Endothelial cell of umbilical vein (primary cell): ENCODE measurements around the gene CA5A. TPM values are rescaled to one million over a fixed set of nuclear protein-coding genes. Genes with fewer than 3 reads are reported as not detected.

Experiments used
- BruUV-seq: library from RNA; stranded (reverse); fragments of 400-500 nt; replicated peaks from 2 replicates; lab custom pipeline; 2021; lab: Mats Ljungman, UMichigan
- CTCF ChIA-PET: fragments of 300-600, 350-600 bp; sonication (Branson Sonifier 250); formaldehyde crosslinking; loops from one replicate; lab custom pipeline; 2021; ENCODE audit warnings: antibody characterized with exemption, inconsistent platforms; lab: Charles Lee
- POLR2A ChIA-PET: fragments of 300-600, 350-600 bp; sonication (Branson Sonifier 250); formaldehyde crosslinking; loops from one replicate; lab custom pipeline; 2021; ENCODE audit warnings: antibody characterized with exemption, inconsistent platforms; lab: Charles Lee
- DNase-seq: peaks from one replicate; pipeline ENCODE4 v3.0.0-alpha.2; 2011; ENCODE audit warnings: low read depth, low spot score
- FAIRE-seq: peaks from 2 replicates; lab custom pipeline; 2011; peaks lifted over from hg19 to GRCh38; lab: Jason Lieb, UNC
- H2AFZ ChIP-seq: 2 replicates; pipeline ENCODE4 v1.6.0; 2012; ENCODE audit warnings: low read depth, low read length, control low read depth, inconsistent platforms
- H3K27ac ChIP-seq: 2 replicates; pipeline ENCODE4 v1.5.1; 2011; ENCODE audit warnings: low read depth, mild to moderate bottlenecking, control low read depth, low read length, moderate library complexity; ENCODE audit not compliant: insufficient read depth
- H3K27me3 ChIP-seq, 2 experiments: 2 replicates each; pipeline versions ENCODE4 v1.6.0 to v1.6.1; 2011; ENCODE audit warnings: low read length in 2 of 2, mixed read lengths in 1 of 2; ENCODE audit not compliant: control insufficient read depth in 2 of 2, insufficient read depth in 2 of 2
- H3K36me3 ChIP-seq, 2 experiments: 2 replicates in 1 of 2; 3 replicates in 1 of 2; pipeline ENCODE4 v1.5.1; 2011; ENCODE audit warnings: low read length in 2 of 2, mild to moderate bottlenecking in 1 of 2, moderate library complexity in 1 of 2; ENCODE audit not compliant: control insufficient read depth in 2 of 2, insufficient read depth in 2 of 2; ENCODE audit errors: extremely low read depth in 1 of 2
- H3K4me1 ChIP-seq: 3 replicates; pipeline ENCODE4 v1.5.1; 2011; ENCODE audit warnings: mild to moderate bottlenecking, low read length; ENCODE audit not compliant: control insufficient read depth, insufficient read depth; ENCODE audit errors: extremely low read depth
- H3K4me2 ChIP-seq: 2 replicates; pipeline ENCODE4 v1.6.1; 2011; ENCODE audit warnings: low read length, control low read depth, mixed read lengths; ENCODE audit not compliant: insufficient read depth
- H3K4me3 ChIP-seq, 3 experiments: fragments of 200-600 bp in 1 of 3; sonication (generic), shearing (Covaris generic) in 1 of 3; replicated peaks in 1 of 3; 2 replicates each; pipeline ENCODE4 v1.5.1; 2011 to 2016; ENCODE audit warnings: control low read depth in 3 of 3, low read length in 3 of 3, mild to moderate bottlenecking in 2 of 3, inconsistent platforms in 1 of 3, low read depth in 1 of 3, moderate library complexity in 1 of 3; ENCODE audit not compliant: insufficient read depth in 1 of 3
- H3K79me2 ChIP-seq: 2 replicates; pipeline ENCODE4 v1.6.0; 2012; ENCODE audit warnings: low read length, inconsistent platforms; ENCODE audit not compliant: control insufficient read depth, insufficient read depth
- H3K9ac ChIP-seq: replicated peaks from 2 replicates; pipeline ENCODE3; 2011; ENCODE audit warnings: low read length, control low read depth; ENCODE audit not compliant: insufficient read depth; ENCODE audit errors: extremely low read depth
- H3K9me1 ChIP-seq: replicated peaks from 3 replicates; pipeline ENCODE4 v1.6.0; 2011; ENCODE audit warnings: mild to moderate bottlenecking, low read length; ENCODE audit not compliant: control insufficient read depth, insufficient read depth; ENCODE audit errors: extremely low read depth
- H3K9me3 ChIP-seq: replicated peaks from 2 replicates; pipeline ENCODE4 v1.5.1; 2012; ENCODE audit warnings: low read length, inconsistent platforms; ENCODE audit not compliant: control insufficient read depth, insufficient read depth
- H4K20me1 ChIP-seq: replicated peaks from 2 replicates; pipeline ENCODE3; 2011; ENCODE audit warnings: mild to moderate bottlenecking, low read length; ENCODE audit not compliant: control insufficient read depth, insufficient read depth; ENCODE audit errors: extremely low read depth
- EZH2 ChIP-seq: IDR thresholded peaks from 2 replicates; pipeline ENCODE4 v1.6.1; 2012; ENCODE audit warnings: borderline replicate concordance, low read depth, mild to moderate bottlenecking, moderate library complexity, low read length, inconsistent platforms; ENCODE audit not compliant: severe bottlenecking
- FOS ChIP-seq: IDR thresholded peaks from 2 replicates; pipeline ENCODE4 v1.6.1; 2011; ENCODE audit warnings: mild to moderate bottlenecking, low read length, moderate library complexity, borderline replicate concordance; ENCODE audit not compliant: insufficient read depth
- GATA2 ChIP-seq: IDR thresholded peaks from 2 replicates; pipeline ENCODE4 v1.7.0; 2011; ENCODE audit warnings: low read depth, mild to moderate bottlenecking, moderate library complexity, mixed read lengths, low read length; ENCODE audit not compliant: insufficient read length, insufficient read depth
- JUN ChIP-seq: IDR thresholded peaks from 2 replicates; pipeline ENCODE4 v1.6.1; 2011; ENCODE audit warnings: borderline replicate concordance, low read depth; ENCODE audit not compliant: insufficient read length, insufficient read depth
- MYC ChIP-seq: IDR thresholded peaks from one replicate; pipeline ENCODE4 v1.6.1; 2011; ENCODE audit warnings: mild to moderate bottlenecking, low read depth, low read length
- POLR2A ChIP-seq: IDR thresholded peaks from 2 replicates; pipeline ENCODE4 v1.6.1; 2012; ENCODE audit warnings: low read depth, mild to moderate bottlenecking, control low read depth, low read length
- POLR2AphosphoS5 ChIP-seq: IDR thresholded peaks from 2 replicates; pipeline ENCODE4 v1.6.1; 2012; ENCODE audit warnings: low read depth, mild to moderate bottlenecking, control low read depth, low read length, moderate library complexity; ENCODE audit not compliant: insufficient read depth
- dilution Hi-C: fragments of 300-500 bp; cut with MboI; formaldehyde crosslinking; loops from one replicate; pipeline ENCODE4 v1.15.0; 2019; ENCODE audit warnings: low sequenced_read_pairs; ENCODE audit not compliant: extremely low pct_ligation_motif_present
- intact Hi-C: fragments of 100-400 bp; cut with micrococcal nuclease; formaldehyde crosslinking; loops from one replicate; pipeline ENCODE4 v1.10.0; 2022
- polyA plus RNA-seq, 4 experiments: library from polyadenylated mRNA; depleted of rRNA in 3 of 4; stranded (reverse) in 3 of 4; unstranded in 1 of 4; fragments of >200 nt; gene quantifications; 2 replicates each; pipeline versions ENCODE4 v1.2.1 to v1.2.3, GENCODE V29; 2011 to 2012; ENCODE audit warnings: missing spikeins in 1 of 4
- total RNA-seq: library from RNA; stranded (reverse); gene quantifications from 2 replicates; pipeline ENCODE4 v1.2.3, GENCODE V29; 2021
- TF ChIP-seq, protein P1 (sequence below): IDR thresholded peaks from 2 replicates; pipeline ENCODE4 v1.6.1; 2011; ENCODE audit not compliant: insufficient read depth, insufficient read length
- TF ChIP-seq, protein P2 (sequence below), 2 donors: IDR thresholded peaks; 1 replicate in 1 of 2; 2 replicates in 1 of 2; pipeline ENCODE4 v1.5.1; 2011; ENCODE audit warnings: low read length in 2 of 2, mild to moderate bottlenecking in 2 of 2, moderate library complexity in 2 of 2, control low read depth in 1 of 2, inconsistent platforms in 1 of 2, low read depth in 1 of 2; ENCODE audit not compliant: insufficient read depth in 1 of 2; ENCODE audit errors: extremely low read depth in 1 of 2

Gene CA5A
- total and polyA plus RNA-seq, 2 donors (not counting 3 experiments of a cell fraction or from before 2014, with no cell fraction given) = not detected

DNA sequence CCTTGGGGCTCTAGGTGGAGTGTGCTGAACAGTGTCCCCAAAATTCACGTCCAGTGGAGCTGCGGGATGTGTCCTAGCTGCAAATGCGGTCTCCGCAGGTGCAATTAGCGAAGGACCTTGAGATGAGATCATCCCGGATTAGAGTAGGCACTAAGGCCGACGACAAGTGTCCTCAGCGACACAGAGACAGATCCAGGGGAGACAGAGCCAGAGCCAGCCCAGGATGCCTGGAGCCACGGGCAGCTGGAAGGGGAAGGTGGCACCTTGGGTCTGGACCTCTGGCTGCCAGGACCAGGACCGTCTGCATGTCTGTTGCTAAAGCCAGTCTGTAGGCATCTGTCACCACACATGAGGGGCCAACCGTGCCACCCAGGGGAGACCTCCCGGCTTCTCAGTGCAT, 91.5 kb downstream of the CA5A start:
- H4K20me1 ChIP-seq = no peaks in the 10 kb centered on the region
- DNase-seq (no peak), FAIRE-seq (no peak)
- H3K9me1 ChIP-seq = no peaks in the 10 kb centered on the region
- ChIA-PET CTCF (interaction anchor here (3.5 kb wide), 1 partner anchor 66 kb away, joined by 26 read pairs; no protein-coding TSS in a partner anchor), POLR2A (no interaction called here)
- no peak overlapping the region for H3K4me2 ChIP-seq
- H3K4me1 ChIP-seq = peaks cover 6% of the 10 kb centered on the region
- no peak overlapping the region for H3K4me3 ChIP-seq
- intact Hi-C loops (no loop called here), dilution Hi-C loops (no loop called here)
- H3K9ac ChIP-seq = no peak overlapping the region
- H3K9me3 ChIP-seq = no peaks in the 10 kb centered on the region
- TF ChIP-seq POLR2AphosphoS5 (no peak), EZH2 (no peak), POLR2A (no peak), GATA2 (no peak), MYC (no peak), FOS (no peak), JUN (no peak)
- TF ChIP-seq, protein P1, sequence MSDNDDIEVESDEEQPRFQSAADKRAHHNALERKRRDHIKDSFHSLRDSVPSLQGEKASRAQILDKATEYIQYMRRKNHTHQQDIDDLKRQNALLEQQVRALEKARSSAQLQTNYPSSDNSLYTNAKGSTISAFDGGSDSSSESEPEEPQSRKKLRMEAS = no peak
- TF ChIP-seq, protein P2, sequence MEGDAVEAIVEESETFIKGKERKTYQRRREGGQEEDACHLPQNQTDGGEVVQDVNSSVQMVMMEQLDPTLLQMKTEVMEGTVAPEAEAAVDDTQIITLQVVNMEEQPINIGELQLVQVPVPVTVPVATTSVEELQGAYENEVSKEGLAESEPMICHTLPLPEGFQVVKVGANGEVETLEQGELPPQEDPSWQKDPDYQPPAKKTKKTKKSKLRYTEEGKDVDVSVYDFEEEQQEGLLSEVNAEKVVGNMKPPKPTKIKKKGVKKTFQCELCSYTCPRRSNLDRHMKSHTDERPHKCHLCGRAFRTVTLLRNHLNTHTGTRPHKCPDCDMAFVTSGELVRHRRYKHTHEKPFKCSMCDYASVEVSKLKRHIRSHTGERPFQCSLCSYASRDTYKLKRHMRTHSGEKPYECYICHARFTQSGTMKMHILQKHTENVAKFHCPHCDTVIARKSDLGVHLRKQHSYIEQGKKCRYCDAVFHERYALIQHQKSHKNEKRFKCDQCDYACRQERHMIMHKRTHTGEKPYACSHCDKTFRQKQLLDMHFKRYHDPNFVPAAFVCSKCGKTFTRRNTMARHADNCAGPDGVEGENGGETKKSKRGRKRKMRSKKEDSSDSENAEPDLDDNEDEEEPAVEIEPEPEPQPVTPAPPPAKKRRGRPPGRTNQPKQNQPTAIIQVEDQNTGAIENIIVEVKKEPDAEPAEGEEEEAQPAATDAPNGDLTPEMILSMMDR (IDR thresholded peaks at IDR 0.05; ENCODE audit: extremely low read depth in 1 of 2, insufficient read depth in 1 of 2, low read depth in 1 of 2, low read length in 2 of 2) = no peak
- H2AFZ ChIP-seq = no peak overlapping the region
- H3K27ac ChIP-seq = no peak overlapping the region
- no TSS peak for BruUV-seq
- H3K79me2 ChIP-seq = peaks cover 70% of the 10 kb centered on the region
- H3K36me3 ChIP-seq = peaks cover 0 to 2% of the 10 kb centered on the region in 2 experiments
- no peaks in the 10 kb centered on the region for H3K27me3 ChIP-seq
